CD4-positive, alpha-beta T cell treated with Interleukin-4 for 4 hours (primary cell): ENCODE data around the gene SLC66A3.
A peak's percentile ranks its signal among the peaks of the same experiment; 100 is the strongest.

Source experiments
- DNase-seq: peaks from one replicate; pipeline ENCODE4 v3.0.0-alpha.2; 2020

SLC66A3 gene

DNA sequence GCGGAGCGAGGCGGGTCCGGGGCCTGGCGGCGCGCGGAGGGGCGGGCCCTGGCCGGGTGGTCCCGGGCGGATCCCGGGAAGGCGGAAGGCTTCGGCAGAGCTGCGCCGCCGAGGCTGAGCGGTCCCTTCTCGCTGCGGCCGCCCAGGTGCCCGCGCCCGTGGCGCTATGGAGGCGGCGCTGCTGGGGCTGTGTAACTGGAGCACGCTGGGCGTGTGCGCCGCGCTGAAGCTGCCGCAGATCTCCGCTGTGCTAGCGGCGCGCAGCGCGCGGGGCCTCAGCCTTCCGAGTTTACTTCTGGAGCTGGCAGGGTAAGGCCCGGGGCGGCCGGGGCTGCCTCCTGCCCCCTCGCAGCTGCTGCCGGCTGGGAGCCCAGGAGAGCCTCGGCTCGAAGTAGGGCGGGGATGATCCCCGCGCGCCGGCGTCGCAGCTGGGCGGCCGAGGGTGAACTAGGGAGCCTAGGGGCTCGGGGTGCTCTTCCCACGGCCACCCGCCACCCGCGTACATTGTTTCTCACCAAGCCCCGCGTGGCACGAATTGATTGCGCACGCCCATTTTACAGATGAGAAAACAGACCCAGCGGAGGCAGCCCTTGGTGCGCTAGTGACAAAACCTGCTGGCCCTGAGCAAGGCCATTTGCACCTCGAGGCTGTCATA is at the start of gene SLC66A3:
Gene SLC66A3 (plus strand): TSS at position 87 of the 655 bp plus-strand sequence. CDS start 80 bp downstream, at position 167.
- DNase-seq = peak; percentile 87

GRCh38 chr2:11109002-11109401 is 46.3 kb upstream of the SLC66A3 start:
- no peak for DNase-seq

DNA sequence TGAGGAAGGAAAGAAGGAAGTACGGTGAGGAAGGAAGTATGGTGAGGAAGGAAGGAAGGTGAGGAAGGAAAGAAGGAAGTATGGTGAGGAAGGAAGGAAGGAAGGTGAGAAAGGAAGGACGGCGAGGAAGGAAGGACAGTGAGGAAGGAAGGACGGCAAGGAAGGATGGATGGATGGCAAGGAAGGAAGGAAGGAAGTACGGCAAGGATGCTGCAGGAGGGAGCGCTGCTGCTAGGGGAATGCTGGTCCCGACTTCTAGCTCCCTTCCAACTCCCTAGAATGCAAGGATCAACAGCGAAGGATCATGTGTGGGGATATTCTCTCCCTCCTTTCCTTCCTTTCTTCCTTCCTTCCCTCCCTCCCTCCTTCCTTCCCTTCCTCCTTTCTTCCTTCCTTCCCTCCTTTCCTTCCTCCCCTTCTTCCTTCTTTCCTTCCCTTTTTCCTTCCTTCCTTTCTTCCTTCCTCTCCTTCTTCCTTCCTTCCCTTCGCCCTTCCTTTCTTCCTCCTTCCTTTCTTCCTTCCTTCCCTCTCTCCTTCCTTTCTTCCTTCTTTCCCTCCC is 42.3 kb upstream of the SLC66A3 start:
- DNase-seq = no peak

DNA sequence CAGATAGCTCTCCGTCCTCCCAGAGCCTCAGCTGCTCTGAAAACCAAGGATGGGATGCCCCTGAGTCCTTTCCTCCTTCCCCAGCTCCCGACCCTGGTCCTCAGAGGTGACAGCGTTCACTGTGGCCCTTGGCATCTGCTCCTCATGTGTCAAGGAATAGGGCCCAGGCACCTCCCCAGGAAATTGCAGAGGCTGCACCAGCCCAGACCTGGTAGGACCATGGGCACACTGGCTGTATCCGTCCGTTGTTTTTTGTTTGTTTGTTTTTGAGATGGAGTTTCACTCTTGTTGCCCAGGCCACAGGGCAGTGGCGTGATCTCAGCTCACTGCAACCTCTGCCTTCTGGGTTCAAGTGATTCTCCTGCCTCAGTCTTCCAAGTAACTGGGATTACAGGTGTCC is 37.5 kb upstream of the SLC66A3 start:
- no peak for DNase-seq

DNA sequence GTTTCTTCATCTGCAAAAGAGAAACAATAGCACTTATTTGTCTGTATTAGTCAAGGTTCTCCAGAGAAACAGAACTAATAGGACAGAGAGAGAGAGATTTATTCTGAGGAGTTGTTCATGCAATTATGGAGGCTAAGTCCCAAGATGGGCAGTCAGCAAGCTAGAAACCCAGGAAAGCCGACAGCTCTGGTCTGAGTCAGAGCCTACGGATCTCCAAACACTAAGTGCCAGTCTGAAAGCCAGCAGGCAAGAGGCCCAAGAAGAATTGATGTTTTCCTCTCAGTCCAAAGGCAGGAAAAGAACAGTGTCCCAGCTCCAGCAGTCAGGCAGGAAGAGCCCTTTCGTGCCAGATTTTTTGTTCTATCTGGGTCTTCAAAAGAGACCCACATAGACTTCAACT is 36.5 kb upstream of the SLC66A3 start:
- DNase-seq = no peak

DNA sequence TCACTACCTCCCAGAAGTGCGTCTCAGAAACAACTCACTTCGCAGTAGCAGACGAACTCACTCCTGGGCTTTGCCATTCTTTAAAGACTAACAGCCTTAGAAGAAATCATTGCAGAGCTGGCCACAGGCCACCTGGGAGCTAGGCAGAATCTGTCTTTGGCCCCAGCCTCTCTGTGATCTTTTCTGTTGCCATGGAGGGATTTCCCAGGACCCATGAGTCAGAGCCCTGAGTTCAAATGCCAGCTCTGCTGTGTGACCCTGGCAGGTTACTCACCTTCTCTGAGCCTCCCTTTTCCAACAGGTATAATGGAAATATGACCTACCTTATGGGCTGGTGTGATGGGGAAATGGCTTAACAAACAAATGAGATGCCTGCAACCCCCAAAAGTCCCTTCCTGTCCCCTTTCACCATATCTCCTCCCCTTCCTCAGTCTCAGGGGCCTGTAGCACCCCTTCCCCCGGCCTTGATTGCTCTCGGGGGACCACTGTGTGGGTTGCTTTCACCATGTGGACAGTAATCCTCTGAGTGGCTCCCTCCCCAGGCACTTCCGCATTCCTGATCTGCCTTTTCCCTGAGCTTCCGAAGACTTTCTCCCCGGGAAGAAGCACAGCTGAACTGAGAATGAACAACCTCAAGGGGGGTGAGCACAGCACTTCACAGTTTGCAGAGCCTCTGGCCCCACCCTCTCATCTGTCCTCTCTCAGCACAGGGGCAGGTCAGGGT is 34.0 kb upstream of the SLC66A3 start:
- DNase-seq = no peak

- DNase-seq = no peak
These were observed 33.5 kb upstream of the SLC66A3 start for GRCh38 chr2:11121823-11122155.

DNA sequence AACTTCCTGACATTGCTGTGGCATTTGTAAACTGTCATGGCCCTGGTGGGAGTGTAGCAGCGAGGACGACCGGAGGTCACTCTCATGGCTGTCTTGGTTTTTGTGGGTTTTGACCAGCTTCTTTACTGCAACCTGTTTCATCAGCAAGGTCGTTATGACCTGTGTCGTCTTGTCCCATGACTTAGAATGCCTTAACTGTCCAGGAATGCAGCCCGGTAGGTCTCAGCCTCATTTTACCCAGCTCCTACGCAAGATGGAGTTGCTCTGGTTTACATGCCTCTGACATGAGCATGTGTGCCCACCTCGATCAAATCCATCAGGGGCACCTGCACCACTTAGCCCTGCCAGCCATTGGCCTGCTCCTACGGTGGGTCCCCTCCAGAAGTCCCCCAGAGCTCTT is 32.9 kb upstream of the SLC66A3 start:
- DNase-seq = no peak

GRCh38 chr2:11123001-11123809 is 32.1 kb upstream of the SLC66A3 start:
- no peak for DNase-seq

DNA sequence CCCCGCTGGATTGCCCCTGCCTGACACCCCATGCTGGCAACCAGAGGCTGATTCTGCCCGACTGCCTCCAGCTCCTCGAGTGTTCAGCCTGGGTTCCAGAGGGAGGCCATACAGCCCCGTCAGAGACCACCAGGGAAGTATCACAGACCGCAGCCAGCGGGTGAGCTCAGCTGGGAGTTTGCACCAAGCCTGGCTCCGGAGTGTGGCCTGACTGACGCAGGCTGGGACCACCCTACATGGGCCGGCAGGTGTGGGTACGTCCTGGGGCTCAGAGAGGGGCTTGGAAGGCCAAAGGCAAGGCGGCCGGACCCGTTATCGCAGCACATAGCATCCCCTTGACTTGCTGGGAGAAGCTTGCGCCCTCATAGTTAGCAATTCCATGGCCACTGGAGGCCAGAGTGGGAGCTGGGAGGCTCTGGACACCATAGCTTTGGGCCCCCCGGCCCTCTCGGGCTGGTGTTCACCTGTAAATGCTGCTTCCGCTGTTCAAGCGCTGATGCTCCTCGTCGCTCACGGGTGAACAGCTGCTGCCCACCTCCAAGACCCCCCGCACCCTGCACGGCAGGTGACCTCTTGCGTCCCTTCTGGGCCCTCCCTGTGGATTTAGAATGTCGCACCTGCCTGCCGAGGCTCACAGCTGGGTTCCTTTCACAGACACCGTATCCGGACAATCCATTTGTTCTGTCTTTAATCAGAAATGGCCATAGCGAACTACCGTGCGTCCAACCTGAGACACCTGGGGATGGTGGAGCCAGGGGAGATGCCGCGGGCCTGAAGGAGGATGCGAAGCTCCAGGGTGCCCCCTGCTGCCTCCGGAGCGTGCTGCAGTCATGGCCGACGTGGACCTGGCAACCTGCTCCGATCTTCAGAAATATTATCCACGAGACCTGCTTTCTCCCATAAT is 31.2 kb upstream of the SLC66A3 start:
- peak; percentile 34 for DNase-seq

GRCh38 chr2:11124760-11125068 is 30.6 kb upstream of the SLC66A3 start:
- DNase-seq = no peak

- no peak for DNase-seq
These were observed 27.5 kb upstream of the SLC66A3 start for GRCh38 chr2:11127761-11128160.

DNA sequence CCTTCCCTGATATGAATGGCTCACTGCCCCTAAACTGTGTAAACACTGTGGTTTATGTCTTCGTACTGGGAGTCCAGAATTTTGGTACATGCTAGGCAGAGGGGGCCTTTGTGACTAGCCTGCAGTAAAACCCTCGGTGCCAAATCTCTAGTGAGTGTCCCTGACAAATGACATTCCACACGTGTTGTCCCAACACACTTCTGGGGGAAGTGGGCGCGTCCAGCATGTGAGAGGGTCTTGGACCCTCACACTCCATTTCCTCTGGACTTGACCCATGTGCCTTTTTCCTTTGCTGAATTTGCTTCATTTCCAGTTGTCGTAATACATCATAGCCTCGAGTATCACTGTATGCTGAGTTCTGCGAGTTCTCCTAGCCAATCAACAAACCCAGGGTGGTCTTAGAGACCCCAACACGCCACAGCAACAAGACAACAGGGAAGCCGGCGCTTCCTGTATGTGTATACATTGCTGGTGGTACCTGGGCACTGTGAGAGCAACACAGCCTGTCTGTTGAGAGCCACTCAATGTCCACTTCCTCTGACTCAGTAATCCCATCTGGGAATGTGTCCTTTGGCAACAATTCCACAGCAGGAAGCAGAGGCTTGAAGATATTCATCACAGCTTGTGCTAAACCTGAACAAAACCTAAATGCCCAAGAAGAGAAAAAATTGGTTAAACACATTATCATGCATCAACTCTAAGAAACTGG is 26.9 kb upstream of the SLC66A3 start:
- DNase-seq = no peak

DNA sequence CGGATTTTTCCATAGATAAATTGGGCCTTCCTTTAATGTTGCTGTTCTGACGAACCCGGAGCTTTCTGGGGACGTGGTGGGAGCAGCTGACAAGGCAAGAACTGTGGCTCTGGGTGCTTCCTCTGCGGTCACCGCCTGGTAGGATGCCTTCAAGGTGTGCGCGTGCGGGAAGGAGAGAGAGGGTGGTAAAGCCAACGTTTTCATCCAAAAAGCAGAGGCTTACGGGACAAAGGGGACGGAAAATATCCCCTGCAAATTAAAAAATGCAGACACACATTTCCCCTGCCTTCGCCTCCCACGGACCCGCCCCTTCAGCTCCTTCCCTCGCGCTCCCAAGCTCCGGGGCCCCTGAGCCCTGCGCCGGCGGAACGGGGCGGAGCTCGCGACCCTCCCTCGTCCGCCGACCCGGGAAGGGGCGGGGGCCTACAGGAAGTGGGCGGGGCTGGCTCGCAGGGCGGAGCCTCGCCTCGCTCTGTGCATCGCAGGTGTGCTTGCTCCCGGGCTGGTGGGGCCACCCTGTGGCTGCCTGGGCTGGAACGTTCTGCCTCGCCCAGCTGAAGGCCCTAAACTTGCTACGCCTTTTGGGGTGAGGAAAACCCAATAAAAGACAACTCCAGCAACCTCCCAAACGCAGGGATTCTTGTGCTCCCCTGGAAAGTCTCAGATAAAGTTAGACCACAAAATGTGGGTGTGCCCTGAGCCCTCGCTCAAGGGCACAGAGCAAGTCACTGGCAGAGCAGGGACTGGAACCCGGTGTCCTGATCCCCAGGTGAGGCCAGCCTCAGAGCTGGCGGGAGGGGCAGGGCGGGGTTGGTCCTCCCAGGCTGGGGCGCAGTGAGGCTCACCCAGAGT is 25.4 kb upstream of the SLC66A3 start:
- peak; percentile 79 for DNase-seq

DNA sequence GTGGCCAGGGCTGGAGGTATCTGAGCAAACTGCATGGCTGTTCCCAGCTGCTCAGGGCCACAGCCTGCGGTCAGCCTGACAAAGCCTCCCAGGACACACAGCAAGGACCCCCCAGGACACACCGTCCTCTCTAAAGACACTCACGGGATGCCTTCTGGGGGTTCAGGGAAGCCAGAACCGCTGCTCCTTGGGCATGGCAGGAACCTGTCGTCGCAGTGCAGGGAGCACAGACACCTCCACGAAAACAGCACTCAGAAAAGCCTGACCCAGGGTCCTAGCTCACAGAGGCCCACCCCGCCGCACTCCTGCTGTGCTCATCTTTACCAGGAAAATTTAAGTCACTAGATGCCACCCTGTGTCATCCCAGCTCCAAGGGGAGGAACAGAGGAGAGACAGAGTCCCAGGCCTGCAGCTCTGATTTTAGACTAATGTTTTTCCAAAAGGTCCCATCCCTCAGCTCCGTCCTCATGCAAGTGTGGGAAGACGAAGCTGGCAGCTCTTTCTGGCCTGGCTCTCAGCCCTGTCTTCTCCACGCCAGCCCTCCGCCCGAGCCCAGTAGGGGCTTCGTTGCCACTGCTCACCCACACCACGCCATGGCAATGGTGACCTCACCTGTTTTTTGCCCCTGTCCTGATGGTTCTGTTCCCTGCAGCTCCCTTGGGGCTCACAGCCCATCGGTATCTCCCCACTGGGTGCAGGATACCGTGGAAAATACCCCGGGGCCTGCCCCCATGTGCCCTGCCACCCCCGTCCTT is 23.9 kb upstream of the SLC66A3 start:
- no peak for DNase-seq

- no peak for DNase-seq
These were observed 23.1 kb upstream of the SLC66A3 start for GRCh38 chr2:11132036-11132671.

DNA sequence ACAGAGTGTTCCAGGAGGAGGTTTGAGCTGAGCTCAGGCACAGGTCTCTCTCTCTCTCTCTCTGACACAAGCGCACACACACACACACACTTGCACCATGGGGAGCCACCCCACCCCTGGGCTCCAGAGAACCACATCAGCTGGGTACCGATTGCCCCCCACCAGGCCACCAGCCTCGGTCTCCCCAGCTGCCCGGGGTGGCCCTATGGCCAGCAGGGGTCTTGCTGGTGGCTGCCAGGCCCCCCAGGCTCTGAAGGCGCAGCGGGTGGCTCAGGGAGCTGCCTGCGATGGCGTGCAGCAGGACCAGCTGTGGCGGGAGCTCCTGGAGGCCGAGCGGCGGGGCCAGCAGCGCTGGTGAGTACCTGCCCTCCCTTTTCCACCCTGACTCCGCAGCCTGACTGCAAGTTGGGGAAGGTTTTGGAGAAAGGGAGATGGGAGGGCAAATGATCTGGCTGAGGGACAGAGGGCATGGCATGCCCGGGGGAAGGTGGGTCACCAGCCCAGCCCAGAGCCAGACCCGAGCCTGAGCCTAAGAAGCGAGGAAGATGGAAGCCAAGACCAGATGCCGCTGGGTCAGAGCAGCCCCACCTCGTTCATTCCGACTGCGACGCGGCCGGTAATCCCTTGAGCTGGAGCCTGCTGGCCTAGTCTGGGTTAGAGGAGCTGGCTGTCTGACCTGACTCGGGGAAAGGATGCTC is 21.9 kb upstream of the SLC66A3 start:
- no peak for DNase-seq

- no peak for DNase-seq
These were observed 21.3 kb upstream of the SLC66A3 start for GRCh38 chr2:11133936-11134320.

- DNase-seq = no peak
These were observed 20.9 kb upstream of the SLC66A3 start for GRCh38 chr2:11134349-11134748.
